HG03469 (cell line): ENCODE data around the gene R3HCC1L.
"Not testable (repeated sequence)": the region's sequence is repeated elsewhere in the genome, so short reads cannot be mapped to it uniquely, and the experiment has no call there.

ENCODE experiments used
- ATAC-seq: cut with Tn5 transposase; IDR thresholded peaks from one replicate; pipeline ENCODE4 v1.9.1; 2021; ENCODE audit warnings: mild to moderate bottlenecking, moderate library complexity, moderate number of reproducible peaks; ENCODE audit not compliant: unreplicated experiment

R3HCC1L gene

DNA sequence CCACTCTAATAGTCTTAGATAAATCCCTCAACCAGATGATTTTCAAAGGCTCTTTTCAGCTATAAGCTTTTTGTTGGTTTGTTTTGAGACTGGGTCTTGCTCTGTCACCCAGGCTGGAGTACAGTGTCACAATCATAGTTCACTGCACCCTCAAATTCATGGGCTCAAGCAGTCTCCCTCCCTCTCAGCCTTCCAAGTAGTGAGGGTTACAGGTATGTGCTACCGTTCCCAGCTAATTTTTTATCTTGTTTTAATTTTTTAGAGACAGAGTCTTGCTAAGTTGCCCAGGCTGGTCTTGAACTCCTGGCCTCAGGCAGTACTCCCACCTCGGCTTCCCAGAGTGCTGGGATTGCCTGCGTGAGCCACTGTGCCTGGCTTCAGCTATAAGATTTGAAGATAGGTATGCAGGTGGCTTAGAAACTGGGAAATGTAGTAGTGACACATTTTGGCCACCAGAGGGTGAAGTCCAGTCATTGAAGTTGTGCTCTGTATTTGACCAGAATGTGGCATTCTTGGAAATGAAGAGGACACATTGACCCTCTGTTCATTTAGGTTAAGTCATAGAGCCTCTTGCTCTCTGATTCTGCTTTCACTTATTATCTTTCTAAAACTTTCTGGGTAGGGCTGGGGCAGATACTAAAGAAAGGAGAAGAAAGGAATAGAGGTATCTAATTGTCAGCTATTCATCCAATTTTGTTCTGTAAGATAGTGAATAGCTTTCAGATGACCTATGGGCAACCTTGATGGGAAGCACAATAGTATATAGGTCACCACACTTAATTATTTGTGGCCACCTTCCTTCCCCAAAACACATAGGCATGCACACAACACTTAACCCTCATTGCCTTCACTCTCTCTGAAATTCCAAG lies 36.0 kb downstream of the R3HCC1L start:
- ATAC-seq: no peak

DNA sequence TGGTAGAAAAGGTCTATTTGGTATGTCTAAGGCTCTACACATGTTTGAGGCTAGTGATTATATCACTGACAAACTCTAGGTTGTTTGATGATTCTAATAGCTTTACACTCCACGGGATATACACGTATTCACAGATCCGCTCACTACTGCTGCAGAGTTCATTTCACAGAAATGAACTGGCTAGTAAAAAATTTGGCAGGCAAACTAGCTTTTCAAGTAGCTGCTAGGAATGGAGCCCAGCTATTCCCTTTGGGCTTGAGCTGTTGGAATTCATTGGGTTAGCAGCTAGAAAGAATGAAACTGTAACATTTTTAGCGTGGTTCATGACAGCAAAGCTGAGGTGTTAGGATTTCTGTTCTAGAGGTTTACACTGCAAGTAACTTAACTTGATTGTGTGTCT lies 37.6 kb downstream of the R3HCC1L start:
- ATAC-seq: no peak

DNA sequence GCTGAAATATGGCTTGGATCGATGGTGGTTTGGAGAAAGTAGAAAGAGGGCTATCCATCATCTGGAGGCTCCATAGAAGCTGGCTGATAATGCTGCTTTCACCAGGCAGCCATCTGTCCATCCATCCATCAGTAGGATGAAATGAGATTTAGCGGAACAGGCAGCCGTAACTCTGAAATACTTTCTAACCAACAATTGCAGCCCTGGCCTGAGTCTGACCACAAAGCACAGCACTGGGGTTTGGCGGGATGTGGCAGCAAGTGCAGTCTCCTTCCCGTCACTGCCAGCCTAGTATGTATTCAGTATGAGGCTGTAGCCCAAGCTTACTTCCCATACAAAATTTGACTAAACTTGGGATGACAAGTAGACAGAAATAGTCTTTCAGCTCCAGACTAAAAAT lies 38.0 kb downstream of the R3HCC1L start:
- ATAC-seq: no peak

DNA sequence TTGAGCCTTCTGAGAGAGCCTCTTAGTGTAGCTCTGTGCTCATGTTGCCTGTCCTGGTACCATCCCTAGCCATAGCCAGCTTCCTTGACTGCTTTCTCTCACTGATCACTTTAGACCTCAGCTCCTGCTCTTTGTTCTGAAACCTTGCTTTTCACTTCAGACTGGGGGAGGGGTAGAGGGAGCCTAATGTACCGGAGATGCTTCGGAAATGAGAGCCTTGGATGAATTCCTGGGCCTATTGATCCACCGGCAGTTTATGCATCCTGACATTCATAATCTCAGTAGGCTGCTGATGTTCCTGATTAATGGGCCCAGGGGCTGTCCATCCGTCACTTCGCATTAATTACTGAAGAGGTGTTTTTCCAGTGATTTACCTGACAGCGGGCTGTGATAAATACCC lies 38.8 kb downstream of the R3HCC1L start:
- no peak for ATAC-seq

DNA sequence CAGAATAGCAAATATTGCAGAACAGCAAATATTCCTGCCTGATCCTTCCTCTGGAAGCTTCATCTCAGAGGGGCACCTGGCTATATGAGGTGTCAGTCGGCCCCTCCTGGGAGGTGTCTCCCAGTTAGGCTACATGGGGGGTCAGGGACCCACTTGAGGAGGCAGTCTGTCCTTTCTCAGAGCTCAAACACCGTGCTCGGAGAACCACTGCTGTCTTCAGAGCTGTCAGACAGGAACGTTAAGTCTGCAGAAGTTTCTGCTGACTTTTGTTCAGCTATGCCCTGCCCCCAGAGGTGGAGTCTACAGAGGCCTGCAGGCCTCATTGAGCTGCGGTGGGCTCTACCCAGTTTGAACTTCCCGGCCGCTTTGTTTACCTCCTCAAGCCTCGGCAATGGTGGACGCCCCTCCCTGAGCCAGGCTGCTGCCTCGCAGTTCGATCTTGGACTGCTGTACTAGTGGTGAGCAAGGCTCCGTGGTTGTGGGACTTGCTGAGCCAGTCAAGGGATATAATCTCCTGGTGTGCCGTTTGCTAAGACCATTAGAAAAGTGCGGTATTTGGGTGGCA lies 48.0 kb downstream of the R3HCC1L start:
- ATAC-seq: not testable (repeated sequence)

DNA sequence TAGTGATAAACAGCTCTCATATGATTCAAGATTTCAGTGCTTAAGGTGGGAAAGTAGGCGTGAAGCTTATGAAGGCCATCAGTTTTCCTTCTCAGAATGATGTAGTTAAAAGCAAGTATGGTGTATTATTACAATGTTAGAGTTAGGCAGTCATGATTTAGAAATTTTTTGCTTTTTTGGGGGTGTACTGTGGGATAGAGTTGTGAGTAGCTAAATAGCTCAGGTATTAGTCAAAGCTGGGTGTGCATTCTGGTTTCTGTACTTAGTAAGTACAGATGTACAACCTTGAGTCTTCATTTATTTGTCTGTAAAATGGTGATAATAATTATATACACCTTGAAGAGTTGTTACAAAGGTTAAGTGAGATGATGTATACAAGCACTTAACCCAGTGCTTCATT lies 52.2 kb downstream of the R3HCC1L start:
- no peak for ATAC-seq

DNA sequence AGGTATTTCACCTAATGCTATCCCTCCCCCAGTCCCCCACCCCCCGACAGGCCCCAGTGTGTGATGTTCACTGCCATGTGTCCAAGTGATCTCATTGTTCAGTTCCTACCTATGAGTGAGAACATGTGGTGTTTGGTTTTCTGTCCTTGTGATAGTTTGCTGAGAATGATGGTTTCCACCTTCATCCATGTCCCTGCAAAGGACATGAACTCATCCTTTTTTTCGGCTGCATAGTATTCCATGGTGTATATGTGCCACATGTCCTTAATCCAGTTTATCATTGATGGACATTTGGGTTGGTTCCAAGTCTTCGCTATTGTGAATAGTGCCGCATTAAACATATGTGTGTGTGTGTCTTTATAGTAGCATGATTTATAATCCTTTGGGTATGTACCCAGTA lies 56.3 kb downstream of the R3HCC1L start:
- ATAC-seq: not testable (repeated sequence)

DNA sequence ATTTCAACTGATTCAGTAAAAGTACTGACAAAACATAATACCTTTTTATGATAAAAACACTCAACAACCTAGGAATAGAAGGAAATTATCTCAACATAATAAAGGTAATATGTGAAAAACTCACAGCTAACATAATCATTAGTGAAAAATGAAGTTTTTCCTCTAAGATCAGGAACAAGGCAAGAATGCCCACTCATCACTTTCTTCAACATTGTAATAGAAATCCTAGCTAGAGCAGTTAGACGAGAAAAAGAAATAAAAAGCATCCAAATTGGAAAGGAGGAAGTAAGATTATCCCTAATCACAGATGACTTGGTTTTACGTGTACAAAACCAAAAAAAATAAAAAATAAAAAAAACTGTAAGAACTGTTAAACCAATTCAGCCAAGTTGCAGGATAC lies 58.6 kb downstream of the R3HCC1L start:
- ATAC-seq: no peak

DNA sequence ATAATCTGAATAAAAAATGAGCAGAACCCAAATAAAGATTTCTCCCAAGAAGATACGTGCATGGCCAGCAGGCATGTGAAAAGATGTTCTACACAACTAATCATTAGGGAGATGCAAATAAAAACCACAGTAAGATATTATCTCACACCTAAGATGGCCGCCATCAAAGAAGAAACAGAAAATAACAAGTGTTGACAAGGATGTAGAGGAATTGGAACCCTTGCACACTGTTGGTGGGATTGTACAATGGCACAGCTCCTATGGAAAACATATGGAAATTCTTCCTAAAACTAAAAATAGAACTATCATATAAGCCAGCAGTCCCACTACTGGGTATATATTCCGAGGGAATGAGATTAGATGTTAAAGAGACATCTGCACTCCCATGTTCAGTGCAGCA lies 60.2 kb downstream of the R3HCC1L start:
- ATAC-seq: no peak

DNA sequence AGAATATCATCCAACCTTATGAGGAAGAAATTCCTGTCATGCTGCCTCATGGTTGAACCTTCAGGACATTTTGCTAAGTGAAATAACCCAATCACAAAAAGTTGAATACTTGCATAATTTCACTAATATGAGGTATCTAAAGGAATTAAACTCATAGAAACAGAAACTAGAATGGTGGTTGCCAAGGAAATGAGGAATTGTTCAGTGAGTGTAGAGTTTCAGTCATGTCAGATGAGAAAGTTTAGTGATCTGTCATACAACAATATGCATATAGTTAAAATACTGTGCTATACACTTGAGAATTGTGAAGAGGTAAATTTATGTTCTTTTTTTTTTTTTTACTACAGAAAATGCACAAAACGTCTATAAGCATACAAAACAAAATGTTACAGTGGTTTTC lies 60.7 kb downstream of the R3HCC1L start:
- ATAC-seq: no peak

DNA sequence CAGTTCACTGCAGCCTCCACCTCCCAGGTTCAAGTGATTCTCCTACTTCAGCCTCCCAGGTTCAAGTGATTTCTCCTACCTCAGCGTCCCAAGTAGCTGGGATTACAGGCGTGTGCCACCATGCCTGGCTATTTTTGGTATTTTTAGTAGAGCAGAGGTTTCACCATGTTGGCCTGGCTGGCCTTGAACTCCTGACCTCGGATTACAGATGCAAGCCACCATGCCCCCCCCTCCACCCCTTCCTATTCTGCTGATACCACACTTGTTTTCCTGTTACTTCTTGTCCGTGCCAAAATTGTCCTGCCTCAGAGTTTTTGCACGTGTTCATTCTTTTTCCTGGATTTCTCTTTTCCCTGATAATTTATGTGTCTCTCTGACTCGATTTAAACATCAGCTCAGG lies 62.5 kb downstream of the R3HCC1L start:
- ATAC-seq: no peak

DNA sequence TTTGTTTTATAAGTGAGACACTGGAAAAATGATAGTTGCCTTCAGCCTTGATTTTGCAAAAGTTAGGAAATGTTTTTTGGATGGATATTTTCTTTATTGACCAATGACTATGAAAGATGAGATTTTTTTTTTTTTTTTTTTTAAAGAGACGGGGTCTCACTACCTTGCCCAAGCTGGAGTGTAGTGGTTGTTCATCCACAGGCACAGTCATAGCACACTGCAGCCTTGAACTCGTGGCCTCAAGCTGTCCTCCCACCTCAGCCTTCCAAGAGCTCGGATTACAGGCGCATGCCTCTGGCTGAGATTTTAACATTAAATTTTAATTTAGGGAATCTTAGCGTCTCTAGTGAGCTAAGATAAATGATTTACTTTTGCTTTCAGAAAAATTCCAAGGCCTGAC lies 67.3 kb downstream of the R3HCC1L start:
- no peak for ATAC-seq

DNA sequence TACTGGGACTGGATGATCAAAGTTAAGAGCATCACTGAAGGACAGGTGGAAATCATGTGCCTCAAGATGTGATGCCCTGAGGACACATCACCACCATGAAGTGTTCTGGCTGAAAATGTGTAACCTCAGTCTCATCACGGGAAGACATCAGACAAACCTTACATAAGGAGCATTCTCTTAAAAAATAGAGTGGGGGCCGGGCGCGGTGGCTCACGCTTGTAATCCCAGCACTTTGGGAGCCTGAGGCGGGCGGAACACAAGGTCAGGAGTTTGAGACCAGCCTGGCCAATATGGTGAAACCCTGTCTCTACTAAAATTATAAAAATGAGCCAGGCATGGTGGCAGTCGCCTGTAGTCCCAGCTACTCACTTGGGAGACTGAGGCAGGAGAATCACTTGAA lies 67.9 kb downstream of the R3HCC1L start:
- no peak for ATAC-seq

DNA sequence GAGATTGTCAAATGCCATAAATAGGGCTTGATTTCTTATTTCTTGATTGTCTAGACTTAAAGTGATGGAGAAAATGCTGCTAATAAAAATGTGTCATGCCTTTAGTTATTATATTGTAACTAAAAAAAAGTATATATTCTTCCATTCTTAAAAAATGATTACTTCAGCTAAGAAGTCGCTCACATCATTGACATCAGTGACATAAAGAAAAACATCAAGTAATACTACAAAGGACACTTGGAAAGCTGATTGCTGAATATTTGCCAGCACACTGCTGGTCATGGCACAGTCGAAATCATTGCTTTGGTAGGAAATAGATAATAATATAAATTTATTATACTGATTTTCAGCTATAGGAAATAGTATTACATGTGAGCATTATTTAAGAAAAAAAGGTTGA lies 70.9 kb downstream of the R3HCC1L start:
- no peak for ATAC-seq

DNA sequence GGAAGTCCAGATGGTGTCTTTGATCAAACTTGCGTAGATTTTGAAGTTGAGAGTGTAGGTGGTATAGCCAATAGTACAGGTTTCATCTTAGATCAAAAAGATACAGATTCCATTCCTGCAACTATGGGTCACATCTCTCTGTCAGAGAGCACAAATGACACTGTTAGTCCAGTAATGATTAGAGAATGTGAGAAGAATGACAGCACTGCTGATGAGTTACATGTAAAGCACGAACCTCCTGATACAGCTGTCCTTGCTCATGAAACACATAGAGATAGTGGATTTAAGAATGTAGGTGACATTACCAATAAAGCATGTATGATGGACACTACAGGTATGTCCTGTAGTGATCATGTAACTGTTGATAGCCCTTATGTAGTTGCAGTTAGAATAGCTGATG lies 74.5 kb downstream of the R3HCC1L start:
- no peak for ATAC-seq

DNA sequence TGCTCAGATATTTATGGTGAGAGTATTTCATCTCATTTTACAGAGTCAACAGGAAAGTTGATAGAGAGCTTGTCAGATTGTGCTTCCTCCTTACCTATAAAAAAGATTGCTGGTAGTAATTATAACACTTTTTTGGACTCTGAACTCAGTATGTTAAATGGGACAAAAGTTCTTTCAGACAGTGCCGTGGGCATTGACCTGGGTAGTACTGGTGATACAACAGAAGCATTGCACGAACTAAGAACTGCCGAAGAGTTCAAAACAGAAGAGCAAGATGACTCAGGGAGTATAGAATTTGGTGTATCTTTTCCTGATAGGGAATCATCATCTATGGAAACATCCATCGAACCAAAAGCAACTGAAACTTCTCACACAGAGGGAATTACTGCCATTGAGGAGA lies 75.0 kb downstream of the R3HCC1L start:
- ATAC-seq: no peak

DNA sequence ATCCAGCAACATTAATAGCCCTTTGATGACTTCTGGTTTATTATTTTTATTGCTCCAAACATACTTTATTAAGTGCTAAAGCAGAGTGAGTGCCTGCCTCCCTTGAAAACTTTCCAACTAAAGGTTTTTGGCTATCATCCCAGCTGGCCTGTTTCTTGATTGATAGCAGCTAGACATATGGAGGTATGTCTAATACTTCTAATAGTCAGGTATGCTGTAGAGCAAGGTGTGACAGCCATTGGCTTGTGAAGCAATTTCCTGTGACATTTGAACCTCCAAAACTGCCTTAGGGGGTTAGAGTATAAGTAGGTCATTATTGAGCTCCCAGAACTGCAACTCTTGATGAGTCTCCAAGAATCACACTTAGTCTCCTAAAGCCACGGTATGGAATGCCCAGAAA lies 77.7 kb downstream of the R3HCC1L start:
- no peak for ATAC-seq

DNA sequence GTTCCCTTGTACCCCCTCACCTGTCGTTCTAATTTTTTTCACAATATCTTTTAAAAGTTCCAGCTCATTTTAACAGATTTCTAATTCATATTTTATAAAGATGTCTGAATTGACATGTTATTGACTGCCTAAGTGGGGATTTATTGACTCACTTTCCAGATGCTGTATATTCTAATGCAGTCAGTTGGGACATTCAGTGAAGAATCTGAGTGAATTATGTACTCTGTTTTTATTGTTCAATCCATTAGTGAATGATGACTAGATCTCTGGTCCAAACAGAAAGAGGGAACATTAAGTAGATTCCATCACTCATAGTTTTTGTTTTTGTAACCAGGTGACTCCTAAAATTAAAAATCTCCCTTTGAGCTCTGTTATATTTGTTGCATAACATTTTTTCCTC lies 79.3 kb downstream of the R3HCC1L start:
- ATAC-seq: no peak

DNA sequence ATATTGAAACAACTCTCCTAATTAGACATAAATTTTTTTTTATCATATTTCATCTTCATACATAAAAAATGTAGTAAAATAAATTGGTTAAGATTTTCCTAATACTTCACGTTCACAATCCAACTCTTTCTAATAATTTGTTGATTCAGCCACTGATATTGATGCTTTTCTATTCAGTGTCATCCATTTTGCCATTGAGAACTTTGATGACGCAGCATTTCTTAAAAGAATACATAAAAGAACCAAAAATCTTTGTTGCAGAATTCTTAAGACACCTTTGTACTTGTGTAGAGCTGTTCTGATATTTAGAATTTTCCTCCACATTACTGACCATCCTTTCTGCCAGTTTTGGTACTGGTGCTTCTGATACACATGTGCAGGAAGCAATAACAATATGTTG lies 80.9 kb downstream of the R3HCC1L start:
- ATAC-seq: no peak

DNA sequence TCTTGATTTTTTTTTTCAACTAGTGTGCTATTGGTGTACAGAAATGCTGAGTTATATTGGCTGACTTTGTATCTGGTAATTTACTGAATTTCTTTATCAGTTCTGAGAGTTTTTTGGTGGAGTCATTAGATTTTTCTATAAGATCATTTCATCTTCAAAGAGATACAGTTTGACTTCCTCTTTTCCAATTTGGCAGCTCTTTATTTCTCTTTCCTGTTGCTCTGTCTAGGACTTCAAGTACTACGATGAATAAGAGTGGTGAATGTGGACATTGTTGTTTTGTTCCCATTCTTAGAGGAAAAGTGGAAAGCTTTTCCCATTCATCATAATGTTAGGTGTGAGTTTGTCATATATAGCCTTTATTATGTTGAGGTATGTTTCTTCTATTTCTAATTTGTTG lies 83.3 kb downstream of the R3HCC1L start:
- ATAC-seq: no peak

DNA sequence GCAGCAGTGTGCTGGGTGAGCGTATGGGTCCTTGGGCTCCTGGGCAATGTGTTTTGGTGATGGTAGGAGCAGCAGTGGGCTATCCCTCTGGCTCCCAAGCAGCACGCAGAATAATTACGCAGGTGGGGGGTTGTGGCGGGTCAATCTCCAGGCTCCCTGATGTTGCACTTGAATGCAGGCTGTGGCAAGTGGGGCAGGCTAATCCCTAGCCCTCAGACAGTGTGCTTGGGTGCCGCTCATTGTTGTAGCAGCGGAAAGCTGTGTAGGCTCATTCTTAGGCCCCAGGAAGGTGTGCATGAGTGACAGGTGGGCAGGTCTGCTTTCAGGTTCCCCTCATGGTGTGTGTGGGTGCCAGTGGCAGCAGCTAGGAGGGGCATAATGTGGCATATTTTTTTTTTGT lies 89.4 kb downstream of the R3HCC1L start:
- no peak for ATAC-seq

DNA sequence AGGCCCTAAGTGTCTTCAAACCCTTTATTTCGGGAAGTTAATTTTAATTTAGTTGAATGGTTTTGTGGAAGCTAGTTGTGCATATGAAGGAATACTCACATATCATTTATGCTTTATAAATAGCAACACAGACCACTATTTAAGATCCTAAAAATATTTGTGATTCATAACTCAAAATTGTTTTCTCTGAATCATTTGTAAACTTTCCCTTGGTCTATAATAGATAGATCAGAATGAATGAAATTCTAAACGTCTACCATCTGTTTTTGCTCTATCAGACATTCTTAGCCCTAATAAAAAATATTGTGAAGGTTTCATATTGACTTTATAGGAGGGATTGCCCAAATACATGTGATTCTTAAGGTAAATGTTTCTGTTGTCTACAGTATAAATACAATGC lies 90.1 kb downstream of the R3HCC1L start:
- no peak for ATAC-seq

DNA sequence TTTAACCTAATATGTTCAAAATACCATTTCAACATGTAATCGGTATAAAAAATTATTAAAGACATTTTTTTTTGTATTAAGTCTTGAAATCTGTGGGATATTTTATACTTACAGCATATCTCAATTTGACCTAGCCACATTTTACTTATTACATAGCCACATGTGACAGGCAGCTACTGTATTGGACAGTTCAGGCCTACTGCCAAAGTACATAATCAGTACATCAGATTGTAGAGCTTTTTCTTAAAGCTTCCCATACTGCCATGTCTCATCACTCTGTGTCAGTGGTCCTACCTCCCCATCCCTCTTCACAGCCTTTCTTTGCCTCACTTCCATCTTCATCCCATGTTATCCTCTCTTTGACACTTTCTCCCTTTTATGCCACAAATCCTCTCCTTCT lies 90.5 kb downstream of the R3HCC1L start:
- no peak for ATAC-seq
